GM12892 (cell line): Measurements from ENCODE around the gene GRID1.

ENCODE experiments used
- POLR2A ChIP-seq: IDR thresholded peaks from 2 replicates; pipeline ENCODE4 v1.6.1; 2011; ENCODE audit warnings: low read depth, low read length, control low read depth
- POLR2AphosphoS5 ChIP-seq: IDR thresholded peaks from 2 replicates; pipeline ENCODE4 v1.6.1; 2011; ENCODE audit warnings: low read depth, low read length, control low read depth

DNA sequence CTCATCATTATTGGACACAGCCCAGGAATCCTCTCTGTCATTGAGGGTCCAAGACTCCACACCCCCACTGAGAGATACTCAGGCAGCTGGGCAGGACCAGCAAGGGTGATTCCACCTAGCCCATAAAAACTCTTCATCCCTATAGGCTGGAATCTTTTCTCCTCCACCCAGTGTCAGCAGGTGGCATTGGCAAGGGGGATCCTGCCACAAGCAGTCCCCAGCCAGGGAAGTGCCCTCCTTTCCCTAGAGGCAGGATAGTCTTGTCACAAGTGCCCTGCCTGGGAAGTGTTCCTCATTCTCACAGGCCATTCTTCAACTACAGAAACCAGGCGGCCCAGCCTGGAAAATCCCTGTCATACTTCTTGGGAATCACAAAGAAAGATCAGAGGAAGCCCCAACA is 533.6 kb downstream of the GRID1 start:
- TF ChIP-seq POLR2A (no peak), POLR2AphosphoS5 (no peak)
